MM.1S (cell line): ENCODE results near the gene UTP14C.

ENCODE experiments used
- CTCF ChIP-seq: fragments of 300-600 bp; sonication (generic); IDR thresholded peaks from 2 replicates; pipeline ENCODE4 v1.5.1; 2016; ENCODE audit warnings: antibody characterized with exemption, low read length, mixed read lengths
- EZH2 ChIP-seq: fragments of 300-600 bp; sonication (generic); optimal IDR thresholded peaks from 2 replicates; pipeline ENCODE3; 2017; ENCODE audit warnings: low read depth, mild to moderate bottlenecking, antibody characterized with exemption, low read length, mixed read lengths
- EZH2phosphoT487 ChIP-seq: fragments of 300-600 bp; sonication (generic); IDR thresholded peaks from 2 replicates; pipeline ENCODE4 v1.6.1; 2018; ENCODE audit warnings: antibody characterized with exemption, low read length

DNA sequence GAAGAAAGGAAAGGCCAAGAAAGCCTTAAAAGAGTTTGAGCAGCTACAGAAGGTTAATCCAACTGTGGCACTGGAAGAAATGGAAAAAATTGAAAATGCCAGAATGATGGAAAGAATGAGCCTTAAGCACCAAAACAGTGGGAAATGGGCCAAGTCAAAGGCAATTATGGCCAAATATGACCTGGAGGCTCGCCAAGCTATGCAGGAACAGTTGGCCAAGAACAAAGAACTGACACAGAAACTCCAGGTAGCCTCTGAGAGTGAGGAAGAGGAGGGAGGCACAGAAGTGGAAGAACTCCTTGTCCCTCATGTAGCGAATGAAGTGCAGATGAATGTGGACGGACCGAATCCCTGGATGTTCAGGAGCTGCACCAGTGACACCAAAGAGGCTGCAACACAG is 5.1 kb downstream of the UTP14C start:
- TF ChIP-seq CTCF (no peak), EZH2 (no peak), EZH2phosphoT487 (no peak)
